ENCODE results near the gene ZC3H11A.

DNA sequence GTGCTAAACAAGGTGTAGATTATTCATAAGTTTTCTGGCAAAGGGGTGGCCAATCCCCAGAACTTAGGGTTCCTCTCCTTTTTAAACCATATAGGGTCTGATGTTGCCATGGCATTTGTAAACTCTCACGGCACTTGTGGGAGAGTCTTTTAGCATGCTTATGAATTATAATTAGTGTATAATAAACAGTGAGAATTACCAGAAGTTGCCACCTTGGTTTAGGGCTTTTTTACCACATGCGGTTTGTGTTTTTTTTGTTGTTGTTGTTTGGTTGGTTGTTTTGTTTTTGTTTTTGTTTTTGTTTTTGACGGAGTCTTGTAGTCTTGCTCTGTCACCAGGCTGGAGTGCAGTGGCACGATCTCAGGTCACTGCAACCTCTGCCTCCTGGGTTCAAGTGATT lies 39.4 kb upstream of the ZC3H11A start:
- TF ChIP-seq, protein P1, sequence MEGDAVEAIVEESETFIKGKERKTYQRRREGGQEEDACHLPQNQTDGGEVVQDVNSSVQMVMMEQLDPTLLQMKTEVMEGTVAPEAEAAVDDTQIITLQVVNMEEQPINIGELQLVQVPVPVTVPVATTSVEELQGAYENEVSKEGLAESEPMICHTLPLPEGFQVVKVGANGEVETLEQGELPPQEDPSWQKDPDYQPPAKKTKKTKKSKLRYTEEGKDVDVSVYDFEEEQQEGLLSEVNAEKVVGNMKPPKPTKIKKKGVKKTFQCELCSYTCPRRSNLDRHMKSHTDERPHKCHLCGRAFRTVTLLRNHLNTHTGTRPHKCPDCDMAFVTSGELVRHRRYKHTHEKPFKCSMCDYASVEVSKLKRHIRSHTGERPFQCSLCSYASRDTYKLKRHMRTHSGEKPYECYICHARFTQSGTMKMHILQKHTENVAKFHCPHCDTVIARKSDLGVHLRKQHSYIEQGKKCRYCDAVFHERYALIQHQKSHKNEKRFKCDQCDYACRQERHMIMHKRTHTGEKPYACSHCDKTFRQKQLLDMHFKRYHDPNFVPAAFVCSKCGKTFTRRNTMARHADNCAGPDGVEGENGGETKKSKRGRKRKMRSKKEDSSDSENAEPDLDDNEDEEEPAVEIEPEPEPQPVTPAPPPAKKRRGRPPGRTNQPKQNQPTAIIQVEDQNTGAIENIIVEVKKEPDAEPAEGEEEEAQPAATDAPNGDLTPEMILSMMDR (IDR thresholded peaks at IDR 0.05 in 8 of 11, conservative IDR thresholded peaks at IDR 0.05 in 3 of 11), result no peak
- no peak for TF ChIP-seq POLR2AphosphoS5 (IDR thresholded peaks at IDR 0.05)

Data from spleen (tissue), 7 donors.